ENCODE measurements around the gene DOCK2.

The DOCK2 gene

GRCh38 chr5:169956126-169956525 lies 319.1 kb downstream of the DOCK2 start:
- DNase-seq = no peak

DNA sequence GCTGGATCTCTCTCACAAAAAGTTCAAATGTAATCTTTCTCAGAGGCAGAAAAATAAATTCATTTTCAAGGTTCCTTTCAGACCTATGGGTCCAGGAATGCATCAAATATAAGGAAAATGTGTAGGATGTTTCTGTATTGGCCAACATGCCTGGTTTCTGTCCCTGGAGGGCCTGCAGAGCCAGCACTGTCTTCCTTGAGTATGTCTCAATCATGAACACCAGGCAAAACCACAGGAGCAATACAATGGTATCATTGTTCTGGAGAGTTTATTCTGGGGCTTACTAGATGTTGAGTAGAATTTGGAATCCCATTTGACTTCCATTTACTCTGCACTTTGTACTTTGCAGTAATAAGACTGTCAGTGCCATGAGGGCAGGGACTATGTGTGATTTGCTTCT lies 319.7 kb downstream of the DOCK2 start:
- DNase-seq = no peak

GRCh38 chr5:169958278-169958677 lies 321.2 kb downstream of the DOCK2 start:
- DNase-seq = no peak

DNA sequence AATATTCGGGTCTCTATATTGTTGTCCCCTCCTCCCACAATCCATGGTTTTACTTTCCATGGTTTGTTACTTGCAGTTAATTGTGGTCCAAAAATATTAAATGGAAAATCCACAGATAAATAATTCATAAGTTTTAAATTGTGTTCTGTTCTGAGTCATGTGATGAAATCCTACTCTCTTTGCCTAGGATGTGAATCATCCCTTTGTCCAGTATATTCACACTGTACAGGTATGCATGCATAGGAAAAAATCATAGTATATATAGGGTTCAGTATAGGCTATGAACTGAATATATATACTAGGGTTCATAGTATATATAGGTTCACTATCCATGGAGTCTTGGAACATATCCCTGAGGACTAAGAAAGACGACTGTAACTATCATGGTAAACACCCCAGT lies 323.6 kb downstream of the DOCK2 start:
- DNase-seq = no peak

GRCh38 chr5:169964246-169964645 lies 327.2 kb downstream of the DOCK2 start:
- DNase-seq = no peak

GRCh38 chr5:169970339-169970738 lies 333.3 kb downstream of the DOCK2 start:
- DNase-seq = no peak

- DNase-seq = no peak
Measured at GRCh38 chr5:169970911-169971765, 334.1 kb downstream of the DOCK2 start.

GRCh38 chr5:169971780-169972179 lies 334.7 kb downstream of the DOCK2 start:
- no peak for DNase-seq

DNA sequence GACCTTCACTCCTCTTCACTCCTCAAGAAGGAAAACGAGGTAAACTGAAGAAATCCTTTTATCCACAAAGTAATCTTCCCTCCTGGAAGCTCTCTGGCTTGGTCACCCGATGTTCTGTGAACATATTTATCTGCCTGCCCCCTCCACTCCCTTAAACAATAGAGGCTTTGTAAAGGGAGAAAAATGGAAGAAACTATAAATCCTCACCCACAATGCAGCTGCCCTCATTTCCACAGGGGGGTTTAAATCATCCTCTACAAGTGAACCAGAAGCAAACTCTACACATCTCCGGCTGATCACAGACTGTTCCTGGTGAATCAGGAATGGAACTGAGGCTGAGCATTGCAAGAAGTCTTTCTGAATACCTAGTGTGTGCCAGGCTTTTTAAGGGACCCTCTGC lies 336.0 kb downstream of the DOCK2 start:
- no peak for DNase-seq

DNA sequence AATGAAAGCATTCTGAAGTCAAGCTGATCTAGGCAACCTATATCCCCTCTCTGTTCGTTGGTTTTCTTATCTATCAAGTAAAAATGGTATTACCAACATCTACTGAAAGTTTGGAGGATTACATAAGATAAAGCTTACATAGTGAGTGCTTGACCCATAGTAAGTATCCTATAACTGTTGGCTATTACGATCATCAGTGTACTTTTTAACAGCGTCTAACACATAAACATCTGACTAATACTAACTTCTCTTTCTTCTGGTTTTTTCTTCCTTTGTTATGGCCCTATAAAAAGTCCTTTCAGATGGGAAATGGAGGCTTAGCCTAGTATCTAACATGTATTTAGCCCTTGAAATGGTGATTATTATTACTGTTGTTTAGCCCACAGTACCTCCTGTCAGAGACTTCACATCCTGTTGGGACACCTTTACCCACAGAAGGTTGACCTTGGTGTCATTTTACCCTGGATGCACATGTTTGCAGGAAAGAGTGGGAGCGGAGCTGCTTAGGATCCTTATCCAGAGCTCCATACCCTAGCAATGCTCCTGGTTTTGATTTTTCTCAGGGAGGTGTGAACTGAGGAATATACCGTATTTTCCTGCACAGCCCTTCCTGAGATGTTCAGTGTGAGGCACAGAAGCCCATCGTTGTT lies 337.2 kb downstream of the DOCK2 start:
- no peak for DNase-seq

DNA sequence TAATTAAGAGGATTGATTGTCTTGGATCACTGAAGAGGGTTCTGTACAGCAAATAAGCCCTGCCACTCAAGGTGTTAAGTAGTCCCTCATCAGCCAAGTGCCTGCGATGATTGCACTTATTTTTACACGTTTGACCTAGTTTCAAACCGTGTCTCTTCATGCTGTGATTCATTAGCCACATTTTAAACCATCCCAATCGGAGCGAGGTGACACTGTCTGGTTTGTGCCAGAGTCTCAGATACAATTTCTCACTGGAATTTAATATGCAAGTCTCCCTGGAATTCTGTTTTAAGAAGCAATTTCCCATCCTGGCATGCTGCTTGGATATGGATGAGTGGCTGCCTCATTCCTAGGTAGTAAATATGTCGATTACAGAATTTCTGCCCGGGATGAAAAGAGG lies 341.6 kb downstream of the DOCK2 start:
- DNase-seq = no peak

GRCh38 chr5:169979871-169980270 lies 342.8 kb downstream of the DOCK2 start:
- no peak for DNase-seq

GRCh38 chr5:169980418-169981053 lies 343.5 kb downstream of the DOCK2 start, which contains the start of gene INSYN2B:
INSYN2B (minus strand) TSS chr5:169980495; CDS start chr5:169883898, 96,597 bp downstream.
- peak; percentile 5 for DNase-seq

DNA sequence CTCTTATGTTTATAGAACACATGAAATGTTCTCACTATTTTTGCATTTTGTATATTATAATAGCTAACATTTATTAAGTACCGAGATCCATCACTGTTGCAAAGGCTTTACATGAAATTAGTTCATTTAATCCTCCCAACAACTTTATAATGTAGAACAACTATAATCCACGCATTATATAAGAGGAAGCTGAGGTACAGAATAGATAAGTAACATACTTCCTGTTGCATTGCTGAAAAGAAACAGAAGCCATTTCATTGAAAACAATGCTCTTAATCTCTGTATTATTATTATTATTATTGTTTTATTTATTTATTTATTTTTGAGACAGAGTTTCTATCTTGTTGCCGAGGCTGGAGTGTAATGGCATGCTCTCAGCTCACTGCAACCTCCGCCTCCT lies 351.1 kb downstream of the DOCK2 start:
- DNase-seq = no peak

- DNase-seq = no peak
Measured at GRCh38 chr5:169988947-169989346, 351.9 kb downstream of the DOCK2 start.

DNA sequence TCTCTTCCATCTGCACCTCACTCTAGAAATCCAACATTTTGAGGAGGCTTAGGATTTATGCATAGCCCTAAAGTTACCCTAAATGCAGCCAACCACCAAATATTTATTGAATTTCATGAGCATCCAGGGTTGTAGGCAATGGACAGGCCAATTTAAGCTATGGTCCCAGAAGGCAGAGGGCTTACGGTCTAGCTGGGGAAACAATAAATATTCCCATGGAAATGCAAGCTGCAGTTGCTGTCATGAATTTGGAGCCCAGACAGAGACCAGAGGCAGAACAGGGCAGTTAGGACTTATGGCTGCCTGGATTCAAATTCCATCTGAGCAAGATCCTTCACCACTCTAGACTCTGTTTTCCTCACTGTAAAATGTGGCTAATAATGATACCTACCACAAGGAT lies 352.3 kb downstream of the DOCK2 start:
- DNase-seq = no peak

DNA sequence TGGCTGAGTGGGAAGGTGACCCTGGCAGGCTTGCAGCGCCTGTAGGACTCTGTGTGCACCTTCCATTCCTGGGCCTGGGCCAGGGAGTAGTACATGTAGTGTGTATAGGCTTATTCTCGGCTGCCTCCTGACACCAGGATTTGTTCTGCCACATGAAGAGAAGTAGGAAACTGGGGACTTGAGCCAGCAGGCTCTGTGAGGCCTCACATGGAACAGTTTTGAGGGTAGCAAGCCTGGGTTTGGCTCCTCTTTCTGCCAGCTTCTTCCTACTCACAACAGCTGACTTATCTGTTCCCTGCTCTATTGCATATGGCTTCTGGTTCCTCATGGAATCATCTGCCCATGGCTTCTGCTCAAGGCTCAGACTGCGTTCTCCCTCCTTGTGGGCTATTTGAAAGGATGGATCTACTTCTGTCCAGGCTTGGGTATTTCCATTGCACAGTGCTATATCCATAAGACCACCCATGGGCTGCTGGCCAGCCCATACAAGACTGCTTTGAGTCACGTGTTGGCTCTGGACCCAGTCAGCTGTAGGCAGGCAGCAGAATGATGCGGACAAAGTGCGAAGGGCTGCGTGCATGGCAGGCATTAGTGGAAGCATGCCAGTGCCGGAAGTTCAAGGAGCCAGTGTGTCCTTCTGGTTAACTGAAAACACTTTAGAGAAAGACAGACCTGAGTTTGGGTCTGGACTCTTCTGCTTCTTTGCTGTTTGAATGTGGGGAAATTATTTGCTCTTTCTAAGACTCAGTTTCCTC lies 354.2 kb downstream of the DOCK2 start:
- DNase-seq = no peak

DNA sequence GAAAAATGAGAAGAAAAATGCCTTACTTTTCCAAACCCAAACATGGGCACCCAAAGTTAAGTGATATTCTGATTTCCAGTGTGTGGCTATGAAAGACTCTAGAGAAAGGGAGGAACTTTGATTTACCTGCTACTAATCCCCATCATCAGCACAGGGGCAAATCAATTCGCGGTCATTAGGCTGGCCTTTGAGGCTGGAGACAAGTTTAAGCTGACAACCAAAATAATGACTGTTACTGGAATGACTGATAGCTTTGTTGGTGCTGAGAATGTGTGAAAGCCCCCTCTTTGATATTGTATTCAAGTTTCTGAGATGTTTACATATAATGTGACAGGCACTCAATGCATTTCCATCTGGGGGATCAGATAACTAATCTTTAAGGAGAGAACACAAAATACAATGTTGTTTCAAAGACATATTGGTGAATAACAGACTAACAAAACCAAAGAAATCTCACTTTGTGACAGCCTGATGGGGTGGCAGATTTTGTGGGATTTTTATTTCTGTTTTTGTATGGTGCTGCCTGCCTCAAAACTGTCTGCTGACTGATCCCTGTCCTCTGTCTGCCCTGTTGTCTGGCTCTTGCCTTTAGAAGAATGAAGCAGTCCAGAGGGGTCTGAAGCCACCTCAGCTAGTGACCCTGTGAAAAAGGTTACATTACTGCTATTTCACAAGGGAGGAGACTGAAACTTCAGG lies 355.9 kb downstream of the DOCK2 start:
- DNase-seq = no peak

- no peak for DNase-seq
Measured at GRCh38 chr5:169993485-169993790, 356.4 kb downstream of the DOCK2 start.

- no peak for DNase-seq
Measured at GRCh38 chr5:169997798-169998197, 360.7 kb downstream of the DOCK2 start.

GRCh38 chr5:169999621-170000020 lies 362.5 kb downstream of the DOCK2 start:
- no peak for DNase-seq

DNA sequence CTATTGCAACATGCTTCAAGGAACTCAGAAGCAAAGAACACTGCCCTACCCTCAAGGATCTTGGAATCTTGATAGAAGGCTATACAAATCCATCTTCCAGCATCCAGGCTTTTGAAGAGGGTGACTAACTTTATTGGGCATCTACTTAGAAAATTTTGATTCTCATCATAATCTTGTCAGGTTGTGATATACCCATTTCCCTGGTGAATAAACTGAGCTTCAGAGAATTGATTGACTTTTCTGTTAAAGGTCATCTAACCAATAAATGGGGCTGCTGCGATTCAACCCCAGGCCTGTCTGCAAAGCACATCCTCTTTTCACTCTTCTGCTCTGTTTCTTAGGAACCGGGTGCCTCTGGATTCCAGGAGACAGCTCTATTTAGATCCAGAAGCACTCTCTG lies 363.1 kb downstream of the DOCK2 start:
- DNase-seq = no peak

DNA sequence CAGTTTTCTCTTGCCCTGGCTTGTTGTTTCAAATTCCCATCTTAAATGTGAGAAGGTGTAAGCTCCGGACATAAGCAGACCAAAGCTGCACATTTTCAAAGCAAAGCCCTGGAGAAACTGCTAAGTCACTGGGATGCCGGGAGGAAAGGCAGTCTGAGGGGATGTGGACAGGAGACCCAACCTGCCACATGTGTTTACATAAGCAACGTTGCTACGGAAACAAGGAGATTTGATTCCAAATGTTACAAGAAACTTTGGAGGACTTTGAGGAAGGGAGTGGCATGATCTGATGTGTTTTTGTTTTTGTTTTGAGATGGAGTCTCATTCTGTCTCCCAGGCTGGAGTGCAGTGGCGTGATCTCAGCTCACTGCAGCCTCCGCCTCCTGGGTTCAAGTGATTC lies 368.9 kb downstream of the DOCK2 start:
- no peak for DNase-seq

Data from stimulated activated CD4-positive, alpha-beta T cell treated with anti-CD3 and anti-CD28 coated beads, Interleukin-4, amount 100 ng/mL, for 24 hours (primary cell).